ENCODE data around the gene HPRT1.

HPRT1 gene

DNA sequence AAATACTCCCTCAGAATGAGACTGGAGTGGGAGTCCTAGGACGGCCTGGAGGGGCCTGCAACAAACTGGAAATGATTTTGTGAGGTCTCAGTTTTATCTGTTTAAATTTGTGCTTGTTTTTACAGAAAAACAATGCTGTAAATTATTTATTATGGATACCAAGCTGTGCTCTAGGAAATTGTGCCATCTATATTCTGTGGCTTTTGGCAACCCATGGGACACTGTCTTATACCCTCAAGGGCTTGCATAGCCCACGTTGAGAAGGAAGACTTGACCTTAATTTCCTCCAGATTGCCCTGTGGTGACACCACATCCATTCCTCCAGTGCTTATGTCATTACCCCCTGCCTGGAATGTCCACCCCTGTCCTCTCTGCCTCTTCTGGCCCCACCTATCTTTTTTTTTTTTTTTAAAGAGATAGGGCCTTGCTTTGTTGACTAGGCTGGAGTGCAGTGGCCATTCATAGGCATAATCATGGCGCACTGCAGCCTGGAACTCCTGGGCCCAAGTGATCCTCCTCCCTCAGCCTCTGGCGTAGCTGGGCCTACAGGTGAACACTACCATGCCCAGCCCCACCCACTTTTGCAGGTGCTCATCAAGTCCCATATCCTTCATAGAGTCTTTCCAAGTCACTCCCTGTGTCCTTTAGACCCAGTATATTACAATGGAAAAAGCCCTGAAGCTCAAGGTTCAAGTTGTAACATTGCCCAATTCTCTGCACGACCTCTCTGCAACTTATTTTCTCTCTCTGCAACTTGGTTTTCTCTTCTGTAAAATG lies 77.4 kb downstream of the HPRT1 start:
- TF ChIP-seq, protein P1, sequence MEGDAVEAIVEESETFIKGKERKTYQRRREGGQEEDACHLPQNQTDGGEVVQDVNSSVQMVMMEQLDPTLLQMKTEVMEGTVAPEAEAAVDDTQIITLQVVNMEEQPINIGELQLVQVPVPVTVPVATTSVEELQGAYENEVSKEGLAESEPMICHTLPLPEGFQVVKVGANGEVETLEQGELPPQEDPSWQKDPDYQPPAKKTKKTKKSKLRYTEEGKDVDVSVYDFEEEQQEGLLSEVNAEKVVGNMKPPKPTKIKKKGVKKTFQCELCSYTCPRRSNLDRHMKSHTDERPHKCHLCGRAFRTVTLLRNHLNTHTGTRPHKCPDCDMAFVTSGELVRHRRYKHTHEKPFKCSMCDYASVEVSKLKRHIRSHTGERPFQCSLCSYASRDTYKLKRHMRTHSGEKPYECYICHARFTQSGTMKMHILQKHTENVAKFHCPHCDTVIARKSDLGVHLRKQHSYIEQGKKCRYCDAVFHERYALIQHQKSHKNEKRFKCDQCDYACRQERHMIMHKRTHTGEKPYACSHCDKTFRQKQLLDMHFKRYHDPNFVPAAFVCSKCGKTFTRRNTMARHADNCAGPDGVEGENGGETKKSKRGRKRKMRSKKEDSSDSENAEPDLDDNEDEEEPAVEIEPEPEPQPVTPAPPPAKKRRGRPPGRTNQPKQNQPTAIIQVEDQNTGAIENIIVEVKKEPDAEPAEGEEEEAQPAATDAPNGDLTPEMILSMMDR (IDR thresholded peaks at IDR 0.05; ENCODE audit: borderline replicate concordance, insufficient read depth, low read depth, low read length) = no peak
- H3K4me3 ChIP-seq (ENCODE audit: low read depth, low read length) = no peak overlapping the region

DNA sequence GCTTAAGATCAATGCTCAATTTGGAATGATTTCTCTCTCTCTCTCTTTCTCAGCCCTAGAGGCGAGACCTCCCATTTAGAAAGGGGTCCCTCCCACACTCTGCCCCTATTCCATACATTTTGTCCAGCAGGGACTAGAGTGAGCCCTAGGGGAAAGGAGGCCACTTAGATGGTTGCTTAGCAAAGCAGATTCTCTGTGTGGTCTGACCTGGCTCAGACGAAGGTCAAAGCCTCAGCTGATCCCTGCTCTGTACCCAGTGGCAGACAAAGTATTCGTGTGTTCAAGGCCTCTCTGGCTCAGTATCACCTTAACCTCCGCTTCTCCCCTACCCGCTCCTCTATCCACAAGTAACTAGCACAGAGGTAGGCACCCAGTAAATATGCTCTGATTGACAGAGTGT lies 78.4 kb downstream of the HPRT1 start:
- no peak overlapping the region for H3K4me3 ChIP-seq (ENCODE audit: low read depth, low read length)
- TF ChIP-seq, protein P1 (IDR thresholded peaks at IDR 0.05; ENCODE audit: borderline replicate concordance, insufficient read depth, low read depth, low read length) = no peak

DNA sequence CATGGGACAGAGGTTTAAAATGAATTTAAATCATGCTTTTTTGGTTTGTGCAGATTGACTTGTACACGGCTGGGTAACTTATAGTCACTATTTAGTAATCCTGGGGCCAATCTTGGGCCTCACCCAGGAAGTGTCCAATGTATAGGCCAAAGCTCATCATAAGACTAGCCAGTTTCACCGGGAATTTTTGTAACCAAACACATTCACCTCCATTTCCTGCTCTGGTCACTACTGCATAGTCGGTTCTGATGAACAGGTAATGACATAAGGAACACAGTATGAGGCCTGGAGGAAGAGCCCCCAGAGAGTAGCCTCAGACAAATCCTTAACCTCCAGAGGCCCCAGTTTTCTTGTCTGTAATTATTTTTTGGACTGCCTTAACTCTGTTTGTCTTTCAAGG lies 81.9 kb downstream of the HPRT1 start:
- no peak overlapping the region for H3K4me3 ChIP-seq (ENCODE audit: low read depth, low read length)
- TF ChIP-seq, protein P1 (IDR thresholded peaks at IDR 0.05; ENCODE audit: borderline replicate concordance, insufficient read depth, low read depth, low read length) = no peak

DNA sequence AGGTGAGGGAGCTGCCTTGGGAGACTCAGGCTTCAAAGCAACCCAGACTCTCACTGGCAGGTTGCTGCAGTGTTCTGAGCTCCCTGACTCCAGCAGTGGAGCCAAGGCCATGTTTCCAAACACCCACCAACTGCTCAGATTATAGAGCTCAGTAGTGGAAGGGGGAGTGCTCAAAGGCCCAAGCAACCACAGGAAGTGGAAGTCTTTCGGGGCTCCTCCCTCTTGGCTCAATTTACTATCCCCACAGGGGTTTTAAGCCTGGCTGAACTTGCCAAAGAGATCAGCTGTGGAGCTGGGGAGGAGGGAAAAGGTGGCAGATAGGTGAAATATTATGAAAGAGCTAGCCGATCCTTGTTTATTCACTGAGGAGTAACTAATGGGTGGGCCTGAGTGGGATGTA lies 82.5 kb downstream of the HPRT1 start:
- TF ChIP-seq, protein P1 (IDR thresholded peaks at IDR 0.05; ENCODE audit: borderline replicate concordance, insufficient read depth, low read depth, low read length) = no peak
- H3K4me3 ChIP-seq (ENCODE audit: low read depth, low read length) = no peak overlapping the region

DNA sequence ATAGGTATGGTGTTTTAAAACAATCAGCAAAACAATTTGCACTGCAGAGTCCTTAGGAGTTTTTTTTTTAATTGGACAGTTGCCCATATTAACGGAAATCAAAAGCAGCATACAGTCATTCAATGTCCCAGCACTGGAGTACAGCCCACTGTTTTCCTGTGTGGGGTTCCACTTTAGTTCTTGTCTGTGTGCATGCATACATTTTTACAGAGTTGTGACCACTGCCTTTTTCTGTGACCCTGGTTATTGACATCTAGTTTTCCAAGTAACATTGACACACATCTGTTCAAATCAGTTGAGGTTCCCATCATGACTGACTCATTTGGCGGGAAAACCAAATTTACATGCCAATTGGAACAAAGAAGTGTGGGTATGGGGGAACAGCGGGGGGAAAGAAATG lies 83.3 kb downstream of the HPRT1 start:
- H3K4me3 ChIP-seq (ENCODE audit: low read depth, low read length) = no peak overlapping the region
- TF ChIP-seq, protein P1 (IDR thresholded peaks at IDR 0.05; ENCODE audit: borderline replicate concordance, insufficient read depth, low read depth, low read length) = no peak

DNA sequence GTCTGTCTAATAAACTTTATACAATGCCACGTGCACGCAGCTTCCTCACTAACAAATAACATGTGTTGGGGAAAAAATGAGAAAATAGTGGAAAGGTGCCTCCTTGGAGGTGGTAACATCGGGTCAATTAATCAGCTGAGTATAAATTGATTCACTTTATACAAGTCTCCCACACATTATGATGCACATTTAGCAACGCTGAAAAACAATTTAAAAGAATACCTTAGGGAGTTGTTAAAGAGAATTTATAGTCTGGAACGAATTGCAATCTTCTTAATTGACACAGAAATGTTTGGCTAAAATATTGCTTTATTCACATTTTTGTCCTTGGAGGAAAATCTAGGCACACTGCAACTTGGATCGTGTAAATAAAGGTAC lies 84.2 kb downstream of the HPRT1 start:
- TF ChIP-seq, protein P1 (IDR thresholded peaks at IDR 0.05; ENCODE audit: borderline replicate concordance, insufficient read depth, low read depth, low read length) = no peak
- H3K4me3 ChIP-seq (ENCODE audit: low read depth, low read length) = no peak overlapping the region

DNA sequence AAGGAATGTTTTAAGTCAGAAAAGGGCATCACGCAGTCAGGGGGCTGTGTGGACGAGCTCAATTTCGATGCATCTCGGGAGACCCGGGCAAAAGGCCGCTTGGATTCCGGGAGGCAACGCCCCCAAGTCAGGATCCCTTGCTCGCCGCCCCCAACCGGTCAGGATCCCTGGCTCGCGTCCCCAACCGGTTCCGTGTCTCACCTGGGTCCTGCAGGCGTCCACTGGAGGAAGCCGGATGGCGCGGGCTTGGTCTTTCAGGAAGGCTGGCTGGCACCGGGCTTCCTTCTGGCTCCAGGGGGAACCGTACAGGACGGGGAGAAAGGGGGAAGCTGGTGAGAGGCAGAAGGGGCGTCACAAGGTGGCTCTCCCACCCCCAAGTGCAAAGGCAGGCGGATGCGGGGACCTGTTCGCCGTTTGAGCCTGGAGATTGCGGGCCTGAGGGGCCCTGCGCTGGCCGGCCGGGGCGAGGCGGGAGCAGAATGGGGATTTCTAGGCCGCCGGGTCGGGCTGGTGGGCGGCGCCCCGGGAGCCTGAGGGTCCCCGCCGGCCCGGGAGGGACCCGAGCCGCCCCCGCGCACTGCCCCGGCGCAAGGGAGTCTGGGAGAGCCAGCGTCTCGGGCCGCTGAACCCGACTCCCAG lies 84.7 kb downstream of the HPRT1 start:
- TF ChIP-seq, protein P1 (IDR thresholded peaks at IDR 0.05; ENCODE audit: borderline replicate concordance, insufficient read depth, low read depth, low read length) = no peak
- peak overlapping the region; percentile 5 for H3K4me3 ChIP-seq (ENCODE audit: low read depth, low read length)

Measured in GM12875 (cell line).